ENCODE measurements around the gene C1QTNF1. TPM values are rescaled to one million over a fixed set of nuclear protein-coding genes. Genes with fewer than 3 reads are reported as not detected.

Gene C1QTNF1
- total RNA-seq, 2 donors from 2014 or later, result 14.6 to 16.7 TPM

- intact Hi-C loops (cut with DNase I, micrococcal nuclease), result no loop called here
- DNase-seq (peak; percentile 2 to 21), ATAC-seq (no peak)
Measured at GRCh38 chr17:78991906-78992532, 31.9 kb upstream of the C1QTNF1 start.

- ATAC-seq (no peak), DNase-seq (peak; percentile 7 to 20)
- intact Hi-C loops (cut with DNase I, micrococcal nuclease), result no loop called here
Measured at GRCh38 chr17:78992542-78993212, 31.3 kb upstream of the C1QTNF1 start.

GRCh38 chr17:78993241-78993956 is 30.6 kb upstream of the C1QTNF1 start:
- intact Hi-C loops (cut with DNase I, micrococcal nuclease), result no loop called here
- ATAC-seq, result no peak

GRCh38 chr17:78993981-78994671 is 29.8 kb upstream of the C1QTNF1 start:
- DNase-seq (peak; percentile 20 to 26), ATAC-seq (no peak)
- intact Hi-C loops (cut with DNase I, micrococcal nuclease), result no loop called here

More at GRCh38 chr17:78993241-78993956, 30.6 kb upstream of the C1QTNF1 start:
- peak; percentile 41 to 76 for DNase-seq

- peak in 1 of 2 donors; percentile 31 for DNase-seq
- intact Hi-C loops (cut with DNase I, micrococcal nuclease), result no loop called here
- peak; percentile 0 for ATAC-seq
Measured at GRCh38 chr17:78995022-78995760, 28.8 kb upstream of the C1QTNF1 start.

GRCh38 chr17:78995761-78996451 is 28.1 kb upstream of the C1QTNF1 start:
- intact Hi-C loops (cut with DNase I, micrococcal nuclease), result no loop called here
- ATAC-seq, result peak; percentile 71
- DNase-seq, result peak; percentile 84 to 92

GRCh38 chr17:78996781-78997201 is 27.2 kb upstream of the C1QTNF1 start:
- intact Hi-C loops (cut with DNase I, micrococcal nuclease), result no loop called here
- peak in 1 of 2 donors; percentile 37 for DNase-seq
- ATAC-seq, result no peak

- intact Hi-C loops (cut with DNase I, micrococcal nuclease), result no loop called here
- DNase-seq (peak; percentile 27 to 36), ATAC-seq (no peak)
Measured at GRCh38 chr17:78997231-78997741, 26.7 kb upstream of the C1QTNF1 start.

GRCh38 chr17:78997881-78998280 is 26.1 kb upstream of the C1QTNF1 start:
- DNase-seq (peak; percentile 29 to 36), ATAC-seq (peak; percentile 10)
- intact Hi-C loops (cut with DNase I, micrococcal nuclease), result no loop called here

- intact Hi-C loops (cut with DNase I, micrococcal nuclease), result no loop called here
Measured at GRCh38 chr17:78998311-78999055, 25.5 kb upstream of the C1QTNF1 start.

GRCh38 chr17:78999056-78999768 is 24.8 kb upstream of the C1QTNF1 start:
- ATAC-seq, result no peak
- intact Hi-C loops (cut with DNase I, micrococcal nuclease), result no loop called here
- peak; percentile 12 to 32 for DNase-seq

More at GRCh38 chr17:78998311-78999055, 25.5 kb upstream of the C1QTNF1 start:
- peak; percentile 56 for ATAC-seq
- peak; percentile 85 to 87 for DNase-seq

GRCh38 chr17:78999947-79000395 is 24.0 kb upstream of the C1QTNF1 start:
- ATAC-seq (no peak), DNase-seq (peak; percentile 3 to 22)
- intact Hi-C loops (cut with DNase I, micrococcal nuclease), result no loop called here

GRCh38 chr17:79000396-79001189 is 23.4 kb upstream of the C1QTNF1 start:
- DNase-seq (peak; percentile 29 to 30), ATAC-seq (no peak)
- intact Hi-C loops (cut with DNase I, micrococcal nuclease), result no loop called here

GRCh38 chr17:79001190-79002020 is 22.6 kb upstream of the C1QTNF1 start:
- intact Hi-C loops (cut with DNase I, micrococcal nuclease), result no loop called here
- DNase-seq, result peak; percentile 33 to 44
- ATAC-seq, result no peak

- DNase-seq (peak; percentile 8 to 25), ATAC-seq (no peak)
- intact Hi-C loops (cut with DNase I, micrococcal nuclease), result no loop called here
Measured at GRCh38 chr17:79002291-79002690, 21.7 kb upstream of the C1QTNF1 start.

Data from left colon (tissue), 2 donors.